ENCODE data around the gene TLCD2. TPM values are rescaled to one million over a fixed set of nuclear protein-coding genes. Genes with fewer than 3 reads are reported as not detected.
A peak's percentile ranks its signal among the peaks of the same experiment; 100 is the strongest.

Gene TLCD2, protein sequence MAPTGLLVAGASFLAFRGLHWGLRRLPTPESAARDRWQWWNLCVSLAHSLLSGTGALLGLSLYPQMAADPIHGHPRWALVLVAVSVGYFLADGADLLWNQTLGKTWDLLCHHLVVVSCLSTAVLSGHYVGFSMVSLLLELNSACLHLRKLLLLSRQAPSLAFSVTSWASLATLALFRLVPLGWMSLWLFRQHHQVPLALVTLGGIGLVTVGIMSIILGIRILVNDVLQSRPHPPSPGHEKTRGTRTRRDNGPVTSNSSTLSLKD
- total RNA-seq (1 to 10 TPM; 1.9 to 6.1 (median 2.3) TPM), polyA plus RNA-seq (1.5 TPM)
- long read RNA-seq, donor 1: 0 reads
- long read RNA-seq, donor 2, partial matches to known transcripts: 0 of 1 reads
- long read RNA-seq, donor 2, other reads (novel, unspliced or antisense): 1 of 1 reads
- long read RNA-seq, donor 3: 0 reads
- long read RNA-seq, donor 4: 0 reads

- Histone ChIP-seq H3K4me1 (ENCODE audit: control insufficient read depth, insufficient read depth, low read length) (peaks cover 8% of the 10 kb centered on the region), H3K27ac (ENCODE audit: low read length) (peak within 1 kb of the TSS; percentile 7), H3K9me3 (ENCODE audit: control insufficient read depth, low read length) (no peaks in the 10 kb centered on the region), H3K4me3 (ENCODE audit: low read length) (peak within 1 kb of the TSS; percentile 55), H3K27me3 (ENCODE audit: control insufficient read depth, insufficient read depth) (no peaks in the 10 kb centered on the region)
- ATAC-seq (peak; percentile 59 to 63), DNase-seq (peak; percentile 87 to 92 (median 92))
- intact Hi-C loops (cut with DNase I): loop anchor here in 1 of 4 donors (5.0 kb wide), 1 partner anchor 38 kb away; no protein-coding TSS in a partner anchor
- 3% methylated on average over 83 of the region's 83 CpGs for WGBS
These were observed at the start of gene TLCD2 for GRCh38 chr17:1709971-1710806. TSS of gene TLCD2 (minus strand) at chr17:1710377. CDS start at chr17:1710242, 135 bp downstream.

GRCh38 chr17:1759529-1759928, 49.4 kb upstream of the TLCD2 start:
- peaks cover 3% of the 10 kb centered on the region for H3K4me1 ChIP-seq (ENCODE audit: control insufficient read depth, insufficient read depth, low read length)
- intact Hi-C loops (cut with DNase I): no loop called here
- no peak for DNase-seq
- no peak overlapping the region for H3K4me3 ChIP-seq (ENCODE audit: low read length)
- no peaks in the 10 kb centered on the region for H3K9me3 ChIP-seq (ENCODE audit: control insufficient read depth, low read length)
- no peaks in the 10 kb centered on the region for H3K27me3 ChIP-seq (ENCODE audit: control insufficient read depth, insufficient read depth)
- 89% methylated on average over 5 of the region's 5 CpGs for WGBS
- no peak overlapping the region for H3K27ac ChIP-seq (ENCODE audit: low read length)
- ATAC-seq: no peak

- H3K9me3 ChIP-seq (ENCODE audit: control insufficient read depth, low read length): no peaks in the 10 kb centered on the region
- no peak for DNase-seq
- 63% methylated on average over 15 of the region's 15 CpGs for WGBS
- H3K27ac ChIP-seq (ENCODE audit: low read length): no peak overlapping the region
- no peaks in the 10 kb centered on the region for H3K4me1 ChIP-seq (ENCODE audit: control insufficient read depth, insufficient read depth, low read length)
- intact Hi-C loops (cut with DNase I): no loop called here
- H3K27me3 ChIP-seq (ENCODE audit: control insufficient read depth, insufficient read depth): no peaks in the 10 kb centered on the region
- H3K4me3 ChIP-seq (ENCODE audit: low read length): no peak overlapping the region
- no peak for ATAC-seq
These were observed 48.6 kb upstream of the TLCD2 start for GRCh38 chr17:1758807-1759206.

- Histone ChIP-seq H3K4me1 (ENCODE audit: control insufficient read depth, insufficient read depth, low read length) (no peaks in the 10 kb centered on the region), H3K4me3 (ENCODE audit: low read length) (no peak overlapping the region), H3K9me3 (ENCODE audit: control insufficient read depth, low read length) (no peaks in the 10 kb centered on the region), H3K27ac (ENCODE audit: low read length) (no peak overlapping the region), H3K27me3 (ENCODE audit: control insufficient read depth, insufficient read depth) (no peaks in the 10 kb centered on the region)
- ATAC-seq (no peak), DNase-seq (no peak)
- intact Hi-C loops (cut with DNase I): no loop called here
- WGBS: 62% methylated on average over 17 of the region's 17 CpGs
These were observed 45.7 kb upstream of the TLCD2 start for GRCh38 chr17:1755827-1756262.

GRCh38 chr17:1755252-1755826, 45.2 kb upstream of the TLCD2 start:
- intact Hi-C loops (cut with DNase I): no loop called here
- Histone ChIP-seq H3K27me3 (ENCODE audit: control insufficient read depth, insufficient read depth) (no peaks in the 10 kb centered on the region), H3K4me3 (ENCODE audit: low read length) (no peak overlapping the region), H3K4me1 (ENCODE audit: control insufficient read depth, insufficient read depth, low read length) (no peaks in the 10 kb centered on the region), H3K9me3 (ENCODE audit: control insufficient read depth, low read length) (no peaks in the 10 kb centered on the region), H3K27ac (ENCODE audit: low read length) (no peak overlapping the region)
- ATAC-seq: peak in 1 of 2 donors; percentile 15
- 72% methylated on average over 20 of the region's 20 CpGs for WGBS
- DNase-seq: peak in 1 of 3 donors; percentile 69

GRCh38 chr17:1754430-1755112, 44.4 kb upstream of the TLCD2 start:
- WGBS: 69% methylated on average over 25 of the region's 25 CpGs
- Histone ChIP-seq H3K27me3 (ENCODE audit: control insufficient read depth, insufficient read depth) (no peaks in the 10 kb centered on the region), H3K4me3 (ENCODE audit: low read length) (no peak overlapping the region), H3K9me3 (ENCODE audit: control insufficient read depth, low read length) (no peaks in the 10 kb centered on the region), H3K27ac (ENCODE audit: low read length) (no peak overlapping the region), H3K4me1 (ENCODE audit: control insufficient read depth, insufficient read depth, low read length) (no peaks in the 10 kb centered on the region)
- intact Hi-C loops (cut with DNase I): no loop called here
- peak; percentile 16 to 27 for ATAC-seq
- no peak for DNase-seq

GRCh38 chr17:1753767-1754429, 43.7 kb upstream of the TLCD2 start:
- Histone ChIP-seq H3K27me3 (ENCODE audit: control insufficient read depth, insufficient read depth) (no peaks in the 10 kb centered on the region), H3K27ac (ENCODE audit: low read length) (no peak overlapping the region), H3K9me3 (ENCODE audit: control insufficient read depth, low read length) (no peaks in the 10 kb centered on the region), H3K4me3 (ENCODE audit: low read length) (no peak overlapping the region), H3K4me1 (ENCODE audit: control insufficient read depth, insufficient read depth, low read length) (no peaks in the 10 kb centered on the region)
- DNase-seq: peak in 1 of 3 donors; percentile 67
- intact Hi-C loops (cut with DNase I): no loop called here
- peak in 1 of 2 donors; percentile 8 for ATAC-seq
- WGBS: 73% methylated on average over 23 of the region's 23 CpGs

DNA sequence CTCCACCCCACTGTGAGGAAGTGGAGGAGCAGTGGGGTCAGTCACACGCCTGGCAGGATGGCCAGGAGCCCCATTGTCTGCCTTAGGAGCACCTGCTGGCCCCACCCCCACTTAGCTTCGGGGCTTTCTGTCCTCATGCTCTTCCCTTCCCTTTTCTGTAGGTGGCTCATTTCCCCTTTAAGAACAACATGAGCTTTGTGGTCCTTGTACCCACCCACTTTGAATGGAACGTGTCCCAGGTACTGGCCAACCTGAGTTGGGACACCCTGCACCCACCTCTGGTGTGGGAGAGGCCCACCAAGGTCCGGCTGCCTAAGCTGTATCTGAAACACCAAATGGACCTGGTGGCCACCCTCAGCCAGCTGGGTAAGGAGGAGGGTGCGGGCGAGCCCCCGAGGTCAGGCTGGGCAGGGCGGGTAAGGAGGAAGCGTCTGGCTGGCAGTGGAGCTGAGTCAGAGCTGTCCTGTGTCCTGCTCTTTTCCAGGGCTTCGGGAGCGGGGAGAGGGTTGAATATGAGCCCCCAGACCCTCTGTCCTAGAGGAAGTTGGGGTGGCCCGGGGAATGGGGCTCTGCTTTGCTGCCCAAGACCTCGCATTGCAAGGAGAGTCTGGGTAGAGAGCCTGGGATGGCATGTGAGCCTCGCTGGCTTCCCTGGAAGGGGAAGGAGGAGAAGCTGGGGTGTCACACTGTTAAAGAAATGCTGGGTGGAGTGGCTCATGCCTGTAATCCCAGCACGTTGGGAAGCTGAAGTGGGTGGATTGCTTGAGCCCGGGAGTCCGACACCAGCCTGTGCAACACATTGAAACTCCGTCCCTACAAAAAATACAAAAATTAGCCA, 42.5 kb upstream of the TLCD2 start:
- ATAC-seq (peak; percentile 38 to 61), DNase-seq (peak in 2 of 3 donors; percentile 71)
- no peaks in the 10 kb centered on the region for H3K9me3 ChIP-seq (ENCODE audit: control insufficient read depth, low read length)
- intact Hi-C loops (cut with DNase I): no loop called here
- H3K4me3 ChIP-seq (ENCODE audit: low read length): no peak overlapping the region
- no peak overlapping the region for H3K27ac ChIP-seq (ENCODE audit: low read length)
- 64% methylated on average over 18 of the region's 18 CpGs for WGBS
- no peaks in the 10 kb centered on the region for H3K27me3 ChIP-seq (ENCODE audit: control insufficient read depth, insufficient read depth)
- no peaks in the 10 kb centered on the region for H3K4me1 ChIP-seq (ENCODE audit: control insufficient read depth, insufficient read depth, low read length)

- Histone ChIP-seq H3K9me3 (ENCODE audit: control insufficient read depth, low read length) (no peaks in the 10 kb centered on the region), H3K4me3 (ENCODE audit: low read length) (no peak overlapping the region), H3K27ac (ENCODE audit: low read length) (no peak overlapping the region), H3K27me3 (ENCODE audit: control insufficient read depth, insufficient read depth) (no peaks in the 10 kb centered on the region), H3K4me1 (ENCODE audit: control insufficient read depth, insufficient read depth, low read length) (no peaks in the 10 kb centered on the region)
- intact Hi-C loops (cut with DNase I): no loop called here
- DNase-seq (no peak), ATAC-seq (no peak)
- 77% methylated on average over 9 of the region's 9 CpGs for WGBS
These were observed 40.5 kb upstream of the TLCD2 start for GRCh38 chr17:1750628-1751027.
